Esophagus muscularis mucosa (tissue), 4 donors: ENCODE data around the gene TDRD3. TPM values are rescaled to one million over a fixed set of nuclear protein-coding genes. Genes with fewer than 3 reads are reported as not detected.

Source experiments
- DNase-seq: peaks from one replicate; pipeline ENCODE4 v3.0.0-alpha.2; 2017; ENCODE audit errors: extremely low spot score
- H3K27ac ChIP-seq, 4 donors: fragments of 200-600 bp; sonication (generic); replicated peaks in 1 of 4; 1 replicate in 3 of 4; 2 replicates in 1 of 4; pipeline ENCODE4 v1.5.1; 2016 to 2019; ENCODE audit warnings: mild to moderate bottlenecking in 1 of 4
- H3K27me3 ChIP-seq, 4 donors: fragments of 200-600 bp; sonication (generic); one replicate each; pipeline versions ENCODE4 v1.5.1 to v1.6.0; 2016 to 2019
- H3K36me3 ChIP-seq, 4 donors: fragments of 200-600 bp; sonication (generic); one replicate each; pipeline ENCODE4 v1.5.1; 2016 to 2019
- H3K4me1 ChIP-seq, 4 donors: fragments of 200-600 bp; sonication (generic); one replicate each; pipeline ENCODE4 v1.5.1; 2016 to 2019
- H3K4me3 ChIP-seq, 4 donors: fragments of 200-600 bp; sonication (generic); 1 replicate in 2 of 4; 2 replicates in 2 of 4; pipeline ENCODE4 v1.5.1; 2016 to 2019; ENCODE audit warnings: mild to moderate bottlenecking in 4 of 4, moderate library complexity in 1 of 4
- H3K9me3 ChIP-seq, 4 donors: fragments of 200-600 bp; sonication (generic); 1 replicate in 3 of 4; 2 replicates in 1 of 4; pipeline ENCODE4 v1.5.1; 2016 to 2019
- EP300 ChIP-seq: sonication (generic); formaldehyde crosslinking; IDR thresholded peaks from one replicate; pipeline ENCODE4 v1.6.1; 2017; ENCODE audit warnings: antibody characterized with exemption
- POLR2A ChIP-seq: fragments of 450-650 bp; IDR thresholded peaks from one replicate; pipeline ENCODE4 v1.6.1; 2017; ENCODE audit warnings: antibody characterized with exemption, moderate library complexity, mild to moderate bottlenecking, low read depth
- POLR2AphosphoS5 ChIP-seq, 2 donors: sonication (generic); formaldehyde crosslinking; IDR thresholded peaks; one replicate each; pipeline ENCODE4 v1.6.1; 2017; ENCODE audit warnings: antibody characterized with exemption in 2 of 2
- WGBS: methylation state at CpG from one replicate; pipeline ENCODE4 v1.1.5; 2018; 5-methylcytosine and 5-hydroxymethylcytosine counted together
- intact Hi-C: fragments of 100-400 bp; cut with DNase I; formaldehyde crosslinking; loops from one replicate; pipeline ENCODE4 v1.15.1; 2023
- total RNA-seq, 4 donors: library from RNA; depleted of rRNA; stranded (reverse); fragments of >200 nt; gene quantifications; one replicate each; pipeline versions ENCODE4 v1.1.0 to v1.2.1, GENCODE V29; 2016
- TF ChIP-seq, protein P1 (sequence below), 3 experiments: fragments of 200-600 bp in 2 of 3; fragments of 450-650 bp in 1 of 3; sonication (generic) in 2 of 3; IDR thresholded peaks; one replicate each; pipeline ENCODE4 v1.5.1; 2017 to 2019; ENCODE audit warnings: antibody characterized with exemption in 3 of 3, mild to moderate bottlenecking in 2 of 3, moderate library complexity in 1 of 3

TDRD3 gene
- total RNA-seq, 4 donors from 2014 or later, result 16.1 to 35.3 (median 23.0) TPM

- intact Hi-C loops, result no loop called here
- Histone ChIP-seq H3K9me3 (no peaks in the 10 kb centered on the region), H3K4me1 (no peaks in the 10 kb centered on the region), H3K4me3 (no peak overlapping the region), H3K27me3 (no peaks in the 10 kb centered on the region), H3K36me3 (peaks cover 12 to 53% (median 33%) of the 10 kb centered on the region in 4 donors), H3K27ac (no peak overlapping the region)
- no peak for DNase-seq
- no peak for TF ChIP-seq EP300
- no peak for TF ChIP-seq POLR2A
- TF ChIP-seq, protein P1, sequence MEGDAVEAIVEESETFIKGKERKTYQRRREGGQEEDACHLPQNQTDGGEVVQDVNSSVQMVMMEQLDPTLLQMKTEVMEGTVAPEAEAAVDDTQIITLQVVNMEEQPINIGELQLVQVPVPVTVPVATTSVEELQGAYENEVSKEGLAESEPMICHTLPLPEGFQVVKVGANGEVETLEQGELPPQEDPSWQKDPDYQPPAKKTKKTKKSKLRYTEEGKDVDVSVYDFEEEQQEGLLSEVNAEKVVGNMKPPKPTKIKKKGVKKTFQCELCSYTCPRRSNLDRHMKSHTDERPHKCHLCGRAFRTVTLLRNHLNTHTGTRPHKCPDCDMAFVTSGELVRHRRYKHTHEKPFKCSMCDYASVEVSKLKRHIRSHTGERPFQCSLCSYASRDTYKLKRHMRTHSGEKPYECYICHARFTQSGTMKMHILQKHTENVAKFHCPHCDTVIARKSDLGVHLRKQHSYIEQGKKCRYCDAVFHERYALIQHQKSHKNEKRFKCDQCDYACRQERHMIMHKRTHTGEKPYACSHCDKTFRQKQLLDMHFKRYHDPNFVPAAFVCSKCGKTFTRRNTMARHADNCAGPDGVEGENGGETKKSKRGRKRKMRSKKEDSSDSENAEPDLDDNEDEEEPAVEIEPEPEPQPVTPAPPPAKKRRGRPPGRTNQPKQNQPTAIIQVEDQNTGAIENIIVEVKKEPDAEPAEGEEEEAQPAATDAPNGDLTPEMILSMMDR (IDR thresholded peaks at IDR 0.05), result no peak
- no peak for TF ChIP-seq POLR2AphosphoS5 (IDR thresholded peaks at IDR 0.05)
These were observed 174.6 kb downstream of the TDRD3 start for GRCh38 chr13:60571571-60571970.

GRCh38 chr13:60572003-60572798, 175.2 kb downstream of the TDRD3 start:
- 50% methylated on average over 5 of the region's 5 CpGs for WGBS
- intact Hi-C loops, result no loop called here
- H3K4me3 ChIP-seq, result no peak overlapping the region
- H3K36me3 ChIP-seq, result peaks cover 12 to 53% (median 33%) of the 10 kb centered on the region in 4 donors
- H3K27me3 ChIP-seq, result no peaks in the 10 kb centered on the region
- no peaks in the 10 kb centered on the region for H3K4me1 ChIP-seq
- TF ChIP-seq POLR2AphosphoS5 (IDR thresholded peaks at IDR 0.05) (no peak), EP300 (no peak), POLR2A (no peak)
- TF ChIP-seq, protein P1 (IDR thresholded peaks at IDR 0.05), result no peak
- no peaks in the 10 kb centered on the region for H3K9me3 ChIP-seq
- H3K27ac ChIP-seq, result no peak overlapping the region
- DNase-seq, result no peak

- 92% methylated on average over 8 of the region's 8 CpGs for WGBS
- H3K4me1 ChIP-seq, result no peaks in the 10 kb centered on the region
- intact Hi-C loops, result no loop called here
- no peak for DNase-seq
- H3K27ac ChIP-seq, result no peak overlapping the region
- H3K27me3 ChIP-seq, result no peaks in the 10 kb centered on the region
- no peaks in the 10 kb centered on the region for H3K9me3 ChIP-seq
- H3K4me3 ChIP-seq, result no peak overlapping the region
- H3K36me3 ChIP-seq, result peaks cover 6 to 46% (median 28%) of the 10 kb centered on the region in 4 donors
- TF ChIP-seq POLR2A, result no peak
- no peak for TF ChIP-seq POLR2AphosphoS5 (IDR thresholded peaks at IDR 0.05)
- TF ChIP-seq, protein P1 (IDR thresholded peaks at IDR 0.05), result no peak
- no peak for TF ChIP-seq EP300
These were observed 175.8 kb downstream of the TDRD3 start for GRCh38 chr13:60572855-60573254.

- no peak for DNase-seq
- H3K27me3 ChIP-seq, result no peaks in the 10 kb centered on the region
- no peak overlapping the region for H3K4me3 ChIP-seq
- no peaks in the 10 kb centered on the region for H3K4me1 ChIP-seq
- WGBS, result 94% methylated on average over 5 of the region's 5 CpGs
- intact Hi-C loops, result no loop called here
- no peak overlapping the region for H3K27ac ChIP-seq
- H3K9me3 ChIP-seq, result no peaks in the 10 kb centered on the region
- no peak for TF ChIP-seq EP300
- H3K36me3 ChIP-seq, result peaks cover 0 to 27% (median 15%) of the 10 kb centered on the region in 4 donors
These were observed 177.7 kb downstream of the TDRD3 start for GRCh38 chr13:60574735-60575134.

GRCh38 chr13:60575142-60575541, 178.1 kb downstream of the TDRD3 start:
- DNase-seq, result no peak
- WGBS, result 100% methylated on average over 1 of the region's 1 CpG
- intact Hi-C loops, result no loop called here
- Histone ChIP-seq H3K27ac (no peak overlapping the region), H3K4me3 (no peak overlapping the region), H3K27me3 (no peaks in the 10 kb centered on the region), H3K4me1 (no peaks in the 10 kb centered on the region), H3K9me3 (no peaks in the 10 kb centered on the region), H3K36me3 (peaks cover 0 to 23% (median 13%) of the 10 kb centered on the region in 4 donors)
- TF ChIP-seq, protein P1 (IDR thresholded peaks at IDR 0.05), result no peak
- TF ChIP-seq POLR2A (no peak), POLR2AphosphoS5 (IDR thresholded peaks at IDR 0.05) (no peak), EP300 (no peak)
